ENCODE measurements around the gene ENAH.

The ENAH gene

GRCh38 chr1:225561675-225562074 is 91.2 kb downstream of the ENAH start:
- DNase-seq (ENCODE audit: low read depth, low spot score): no peak

- no peak for DNase-seq (ENCODE audit: low read depth, low spot score)
These were observed 93.0 kb downstream of the ENAH start for GRCh38 chr1:225559902-225560301.

DNA sequence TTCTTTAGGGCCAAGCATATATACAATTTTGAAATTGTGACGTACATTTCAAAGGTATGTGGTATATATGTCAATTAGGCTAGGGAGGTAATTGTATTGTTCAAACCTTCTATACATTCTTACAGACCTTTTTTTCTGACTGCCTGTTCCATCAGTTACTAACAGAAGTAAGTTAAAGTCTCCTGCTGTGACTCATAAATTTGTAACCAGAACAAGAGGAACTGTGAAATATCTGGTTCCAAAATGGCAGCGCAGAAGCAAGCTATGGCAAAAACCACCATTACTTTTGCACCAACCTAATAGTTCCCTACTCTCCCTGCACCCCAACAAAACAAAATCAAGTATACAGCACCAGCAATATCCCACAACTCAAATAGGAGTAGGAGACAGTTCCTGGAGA is 93.6 kb downstream of the ENAH start:
- no peak for DNase-seq (ENCODE audit: low read depth, low spot score)

- DNase-seq (ENCODE audit: low read depth, low spot score): no peak
These were observed 96.2 kb downstream of the ENAH start for GRCh38 chr1:225556694-225557093.

GRCh38 chr1:225555821-225556220 is 97.1 kb downstream of the ENAH start:
- no peak for DNase-seq (ENCODE audit: low read depth, low spot score)

DNA sequence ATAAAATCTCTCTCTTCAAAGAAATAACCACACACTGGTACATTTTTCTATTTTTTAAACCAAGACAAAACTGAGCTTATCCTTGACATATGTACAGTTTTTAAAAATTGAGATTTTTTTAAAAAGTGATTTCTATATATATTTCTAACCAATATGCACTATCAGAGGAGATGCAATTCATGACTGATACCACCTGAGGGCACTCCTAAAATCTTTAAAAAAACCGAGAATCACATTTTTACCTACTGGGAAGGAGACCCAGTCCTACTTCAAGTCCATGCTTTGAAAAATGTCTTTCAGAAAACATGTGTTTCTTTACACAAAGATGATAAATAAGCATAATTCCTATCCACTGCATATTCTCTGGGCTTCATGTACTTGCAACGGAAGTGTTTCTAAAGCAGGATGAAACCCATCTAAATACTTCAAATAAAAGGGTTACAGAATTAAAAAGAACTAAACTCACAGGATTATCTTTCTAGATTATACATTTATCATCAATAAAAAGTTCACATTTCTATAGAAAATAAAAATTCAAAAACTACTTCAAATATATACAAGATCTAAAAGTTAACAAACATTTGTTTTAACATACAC is 98.6 kb downstream of the ENAH start:
- peak; percentile 38 for DNase-seq (ENCODE audit: low read depth, low spot score)

DNA sequence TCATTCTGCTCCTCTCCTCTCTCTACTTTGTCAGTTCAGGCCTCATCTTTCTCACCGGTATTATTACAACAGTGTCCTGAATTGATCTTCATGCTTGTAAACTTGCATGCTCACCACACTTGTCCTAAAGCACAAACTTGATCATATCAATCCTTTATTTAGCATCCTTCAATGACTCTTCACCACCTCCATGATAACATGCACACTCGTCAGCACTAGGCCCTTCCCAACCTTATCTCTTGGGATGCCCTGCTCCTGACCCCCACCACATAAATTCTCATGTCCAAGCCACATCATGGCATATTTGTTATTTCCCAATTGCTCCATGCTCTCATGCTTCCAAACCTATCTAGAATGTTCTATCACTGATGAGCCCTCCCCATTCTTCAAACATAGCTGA is 103.1 kb downstream of the ENAH start:
- DNase-seq (ENCODE audit: low read depth, low spot score): no peak

- no peak for DNase-seq (ENCODE audit: low read depth, low spot score)
These were observed 104.6 kb downstream of the ENAH start for GRCh38 chr1:225548140-225548857.

- no peak for DNase-seq (ENCODE audit: low read depth, low spot score)
These were observed 107.3 kb downstream of the ENAH start for GRCh38 chr1:225545649-225546048.

DNA sequence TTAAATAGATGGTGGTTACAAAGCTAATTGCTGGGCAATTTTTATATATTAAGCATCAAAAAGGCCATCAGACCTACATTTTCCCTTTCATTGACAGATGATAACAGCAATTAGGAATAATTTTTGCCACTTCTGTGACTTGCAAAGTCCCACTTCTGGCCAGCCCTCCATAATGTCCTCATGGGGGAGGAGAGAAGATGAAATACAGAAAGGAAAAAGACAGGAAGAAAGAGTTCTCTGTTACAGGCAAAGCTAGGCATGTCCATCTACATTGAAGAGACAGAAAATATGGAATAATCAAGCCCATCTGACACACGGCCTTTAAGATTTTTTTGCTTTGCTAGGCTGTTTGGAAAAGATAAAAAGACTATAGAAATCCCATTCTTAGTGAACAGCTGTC is 108.0 kb downstream of the ENAH start:
- no peak for DNase-seq (ENCODE audit: low read depth, low spot score)

GRCh38 chr1:225544263-225544662 is 108.7 kb downstream of the ENAH start:
- DNase-seq (ENCODE audit: low read depth, low spot score): no peak

GRCh38 chr1:225543350-225543749 is 109.6 kb downstream of the ENAH start:
- no peak for DNase-seq (ENCODE audit: low read depth, low spot score)

DNA sequence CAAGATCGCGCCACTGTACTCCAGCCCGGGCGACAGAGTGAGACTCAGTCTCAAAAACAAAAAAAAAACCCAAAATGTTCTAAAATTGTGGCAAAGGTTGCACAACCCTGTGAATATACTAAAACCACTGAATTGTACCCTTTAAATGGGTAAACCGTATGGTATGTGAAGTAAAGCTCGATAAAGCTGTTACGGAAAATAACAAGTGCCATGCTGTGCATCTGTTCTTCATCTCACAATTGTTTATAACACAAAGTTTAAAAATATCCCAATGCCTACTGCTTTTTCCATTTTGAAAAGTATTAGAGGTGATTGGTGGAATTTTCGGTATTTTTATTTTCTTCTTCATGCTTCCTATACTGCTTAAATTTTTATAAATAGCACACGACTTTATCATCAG is 111.5 kb downstream of the ENAH start:
- no peak for DNase-seq (ENCODE audit: low read depth, low spot score)

GRCh38 chr1:225539575-225539974 is 113.3 kb downstream of the ENAH start:
- no peak for DNase-seq (ENCODE audit: low read depth, low spot score)

- no peak for DNase-seq (ENCODE audit: low read depth, low spot score)
These were observed 113.9 kb downstream of the ENAH start for GRCh38 chr1:225539069-225539468.

- DNase-seq (ENCODE audit: low read depth, low spot score): no peak
These were observed 115.2 kb downstream of the ENAH start for GRCh38 chr1:225537554-225538251.

DNA sequence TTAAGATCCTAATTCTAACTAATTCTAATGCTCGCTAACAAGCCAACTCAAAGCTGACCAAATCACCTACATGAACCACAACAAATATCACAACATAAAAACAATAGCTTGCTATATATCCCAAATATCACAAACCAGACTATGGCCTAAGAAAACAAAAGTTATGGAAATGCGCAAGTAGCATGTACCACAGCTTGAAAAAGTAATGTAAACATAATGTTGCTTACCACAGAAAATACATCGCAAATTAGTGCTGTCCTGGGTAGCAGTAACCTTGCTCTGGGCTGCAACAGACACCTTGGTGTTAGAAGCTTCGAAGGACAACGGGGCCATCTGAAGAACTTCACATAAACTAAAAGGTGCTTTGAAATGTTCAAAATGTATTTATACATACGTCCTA is 117.6 kb downstream of the ENAH start:
- DNase-seq (ENCODE audit: low read depth, low spot score): no peak

DNA sequence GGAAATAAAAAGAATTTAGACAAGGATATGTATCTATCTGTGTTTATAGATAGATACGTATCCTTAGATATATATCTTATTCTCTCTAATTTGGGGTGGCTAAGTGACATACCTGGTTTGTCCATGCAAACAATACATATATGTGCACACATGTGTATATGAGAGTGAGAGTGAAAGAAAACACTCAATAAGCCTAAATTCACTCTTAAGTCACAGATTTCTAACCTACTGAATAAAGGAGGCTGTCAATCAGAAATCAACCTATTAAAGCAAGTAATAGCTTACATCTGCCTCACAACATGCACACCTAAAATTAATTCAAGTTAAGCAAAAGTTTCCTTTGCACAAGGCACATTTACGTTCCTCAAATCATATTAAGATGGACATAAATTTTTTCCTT is 118.2 kb downstream of the ENAH start:
- DNase-seq (ENCODE audit: low read depth, low spot score): no peak

- DNase-seq (ENCODE audit: low read depth, low spot score): no peak
These were observed 118.8 kb downstream of the ENAH start for GRCh38 chr1:225534135-225534534.

DNA sequence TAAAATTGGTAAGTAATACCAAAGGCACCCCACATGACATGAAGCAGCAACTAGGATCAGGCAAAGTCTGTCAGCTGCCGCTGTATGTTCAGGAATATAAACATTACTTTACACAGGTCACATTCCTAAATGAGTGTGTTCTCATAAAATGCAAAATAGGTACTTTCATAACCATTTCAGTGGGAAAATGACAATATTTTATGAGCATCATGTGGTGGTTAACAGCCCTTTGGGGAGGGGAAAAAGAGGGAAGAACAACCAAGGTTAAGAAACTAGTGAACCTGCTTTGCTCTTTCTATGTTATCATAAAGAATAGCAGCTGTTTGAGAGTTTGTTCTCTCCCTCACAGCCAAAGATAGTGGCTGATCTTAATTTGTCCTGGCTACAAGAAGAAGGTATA is 119.7 kb downstream of the ENAH start:
- no peak for DNase-seq (ENCODE audit: low read depth, low spot score)

- no peak for DNase-seq (ENCODE audit: low read depth, low spot score)
These were observed 120.5 kb downstream of the ENAH start for GRCh38 chr1:225532240-225532944.

DNA sequence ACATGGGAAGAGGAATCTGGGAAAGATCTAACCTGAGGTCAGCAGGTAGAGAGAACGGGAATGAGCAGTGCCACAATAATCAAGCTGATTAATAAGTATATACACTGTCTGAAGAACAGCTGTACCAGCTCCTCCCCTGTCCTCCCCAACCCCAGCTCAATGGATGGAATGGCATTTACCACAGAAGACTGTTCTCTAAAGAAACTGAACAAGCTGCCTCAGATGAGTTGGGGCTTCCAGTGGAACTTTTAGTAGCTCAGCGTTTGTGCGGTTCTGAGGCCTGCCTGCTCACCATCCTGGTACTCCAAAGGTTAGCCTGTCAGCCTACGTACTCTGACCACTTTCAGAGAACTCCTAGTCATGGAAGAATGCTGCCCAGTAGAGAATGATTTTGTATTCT is 123.2 kb downstream of the ENAH start:
- no peak for DNase-seq (ENCODE audit: low read depth, low spot score)
